Measurements from ENCODE around the gene FOXI1.

FOXI1 gene

DNA sequence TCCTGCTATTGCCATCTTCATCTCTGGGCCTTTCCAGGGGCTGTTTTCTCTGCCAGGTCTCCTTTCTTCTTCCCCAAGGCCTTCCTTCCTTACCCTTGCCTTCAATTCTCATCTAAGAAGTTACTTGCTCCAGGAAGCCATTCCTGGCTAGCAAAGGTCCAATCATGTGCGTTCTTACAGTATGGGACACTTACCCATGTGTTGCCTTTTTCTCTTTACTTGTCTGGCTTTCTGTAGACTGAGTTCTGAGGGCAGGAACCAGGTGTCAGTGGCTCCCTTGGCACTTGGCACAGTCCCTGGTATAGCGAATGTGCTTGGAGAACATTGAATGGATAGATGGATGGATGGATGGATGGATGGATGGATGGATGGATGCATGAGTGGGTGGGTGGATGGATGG lies 10.2 kb downstream of the FOXI1 start:
- H2BK120ac ChIP-seq (ENCODE audit: insufficient read depth, low read length, poor library complexity) = no peak overlapping the region
- no peak overlapping the region for H3K23ac ChIP-seq (ENCODE audit: low read length)
- H2BK5ac ChIP-seq (ENCODE audit: low read depth, low read length, poor library complexity) = no peak overlapping the region
- H2BK12ac ChIP-seq (ENCODE audit: low read length) = no peak overlapping the region
- no peak overlapping the region for H3K4ac ChIP-seq (ENCODE audit: low read depth, low read length)
- no peak overlapping the region for H3K9ac ChIP-seq (ENCODE audit: low read length)
- H3K79me2 ChIP-seq (ENCODE audit: control insufficient read depth, insufficient read depth, low read length, poor library complexity) = no peaks in the 10 kb centered on the region
- no peaks in the 10 kb centered on the region for H3K9me3 ChIP-seq (ENCODE audit: insufficient read depth, low read depth, low read length)
- peaks cover 2% of the 10 kb centered on the region for H3K79me1 ChIP-seq (ENCODE audit: low read length)
- H4K12ac ChIP-seq (ENCODE audit: low read depth, low read length) = no peak overlapping the region
- no peak overlapping the region for H3K4me3 ChIP-seq (ENCODE audit: low read depth, low read length)
- H3K14ac ChIP-seq (ENCODE audit: low read length) = no peak overlapping the region
- H3K27me3 ChIP-seq (ENCODE audit: insufficient read depth, low read length) = no peaks in the 10 kb centered on the region
- no peak overlapping the region for H3K4me2 ChIP-seq (ENCODE audit: low read length)
- H3K27ac ChIP-seq (ENCODE audit: low read depth, low read length) = no peak overlapping the region
- no peak overlapping the region for H2AFZ ChIP-seq (ENCODE audit: insufficient read depth, low read length, poor library complexity)
- DNase-seq = no peak
- H4K91ac ChIP-seq (ENCODE audit: low read depth, low read length) = no peak overlapping the region
- no peak overlapping the region for H4K8ac ChIP-seq (ENCODE audit: low read depth, low read length)
- H3K18ac ChIP-seq (ENCODE audit: low read length) = no peak overlapping the region
- WGBS (ENCODE audit: extremely low coverage, insufficient coverage, insufficient read length) = no CpG with 5 or more reads among the region's 2 CpGs
- H3K36me3 ChIP-seq (ENCODE audit: control insufficient read depth in 1 of 2, insufficient read depth in 2 of 2, low read length in 2 of 2) = no peaks in the 10 kb centered on the region
- H3K4me1 ChIP-seq (ENCODE audit: control insufficient read depth in 1 of 2, insufficient read depth in 2 of 2, low read length in 2 of 2) = peaks cover 6 to 7% of the 10 kb centered on the region in 2 experiments
- no peak overlapping the region for H2AK5ac ChIP-seq (ENCODE audit: low read length)

DNA sequence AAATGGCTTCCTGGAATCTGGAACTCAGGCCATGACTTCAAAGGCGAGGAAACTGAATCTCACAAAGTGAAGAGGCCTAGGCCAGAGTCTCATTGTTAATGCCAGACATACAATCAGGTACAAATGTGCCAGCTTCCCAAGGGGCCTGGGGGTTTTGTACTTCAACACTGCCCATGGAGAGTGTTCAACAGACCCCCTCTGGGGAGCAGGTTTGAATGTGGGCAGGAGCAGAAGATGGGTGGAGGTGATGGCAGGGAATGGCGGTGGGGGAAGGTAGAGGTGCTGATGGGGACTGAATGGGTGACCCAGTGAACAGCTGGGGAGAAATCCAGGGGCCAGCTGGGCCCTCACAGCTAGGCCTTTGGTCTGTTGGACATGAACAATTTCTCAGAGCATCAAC lies 12.0 kb downstream of the FOXI1 start:
- H3K79me2 ChIP-seq (ENCODE audit: control insufficient read depth, insufficient read depth, low read length, poor library complexity) = no peaks in the 10 kb centered on the region
- H3K4me2 ChIP-seq (ENCODE audit: low read length) = no peak overlapping the region
- no peak overlapping the region for H2BK120ac ChIP-seq (ENCODE audit: insufficient read depth, low read length, poor library complexity)
- no CpG with 5 or more reads among the region's 2 CpGs for WGBS (ENCODE audit: extremely low coverage, insufficient coverage, insufficient read length)
- H3K4me3 ChIP-seq (ENCODE audit: low read depth, low read length) = no peak overlapping the region
- no peak overlapping the region for H2BK5ac ChIP-seq (ENCODE audit: low read depth, low read length, poor library complexity)
- no peaks in the 10 kb centered on the region for H3K36me3 ChIP-seq (ENCODE audit: control insufficient read depth in 1 of 2, insufficient read depth in 2 of 2, low read length in 2 of 2)
- peaks cover 0 to 3% of the 10 kb centered on the region in 2 experiments for H3K4me1 ChIP-seq (ENCODE audit: control insufficient read depth in 1 of 2, insufficient read depth in 2 of 2, low read length in 2 of 2)
- no peaks in the 10 kb centered on the region for H3K9me3 ChIP-seq (ENCODE audit: insufficient read depth, low read depth, low read length)
- H4K12ac ChIP-seq (ENCODE audit: low read depth, low read length) = no peak overlapping the region
- no peaks in the 10 kb centered on the region for H3K27me3 ChIP-seq (ENCODE audit: insufficient read depth, low read length)
- no peak overlapping the region for H3K23ac ChIP-seq (ENCODE audit: low read length)
- H3K9ac ChIP-seq (ENCODE audit: low read length) = no peak overlapping the region
- no peak overlapping the region for H4K91ac ChIP-seq (ENCODE audit: low read depth, low read length)
- H3K14ac ChIP-seq (ENCODE audit: low read length) = no peak overlapping the region
- no peak overlapping the region for H3K18ac ChIP-seq (ENCODE audit: low read length)
- no peak overlapping the region for H2BK12ac ChIP-seq (ENCODE audit: low read length)
- no peak overlapping the region for H2AFZ ChIP-seq (ENCODE audit: insufficient read depth, low read length, poor library complexity)
- no peak overlapping the region for H4K8ac ChIP-seq (ENCODE audit: low read depth, low read length)
- H3K79me1 ChIP-seq (ENCODE audit: low read length) = no peaks in the 10 kb centered on the region
- H3K27ac ChIP-seq (ENCODE audit: low read depth, low read length) = no peak overlapping the region
- H2AK5ac ChIP-seq (ENCODE audit: low read length) = no peak overlapping the region
- no peak for DNase-seq
- H3K4ac ChIP-seq (ENCODE audit: low read depth, low read length) = no peak overlapping the region

DNA sequence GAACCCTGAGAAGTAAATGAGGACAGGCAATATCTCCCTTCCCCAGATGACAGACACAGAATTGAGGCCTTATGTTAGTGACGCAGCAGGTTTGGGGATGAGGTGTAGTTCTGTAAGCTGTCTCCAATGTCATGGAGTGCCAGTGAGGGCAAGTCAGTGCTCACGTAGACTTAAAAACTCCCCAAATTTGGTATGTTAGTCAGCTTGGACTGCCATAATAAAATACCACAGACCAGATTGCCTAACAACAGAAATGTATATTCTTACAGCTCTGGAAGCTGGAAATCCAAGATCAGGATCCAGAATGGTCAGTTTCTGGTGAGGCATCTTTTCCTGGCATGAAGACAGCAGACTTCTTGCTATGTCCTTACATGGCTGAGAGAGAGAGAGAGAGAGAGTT lies 14.9 kb downstream of the FOXI1 start:
- no peaks in the 10 kb centered on the region for H3K79me1 ChIP-seq (ENCODE audit: low read length)
- no peaks in the 10 kb centered on the region for H3K9me3 ChIP-seq (ENCODE audit: insufficient read depth, low read depth, low read length)
- H3K18ac ChIP-seq (ENCODE audit: low read length) = no peak overlapping the region
- no peak overlapping the region for H3K9ac ChIP-seq (ENCODE audit: low read length)
- H4K8ac ChIP-seq (ENCODE audit: low read depth, low read length) = no peak overlapping the region
- H3K14ac ChIP-seq (ENCODE audit: low read length) = no peak overlapping the region
- peak in 1 of 2 donors; percentile 22 for DNase-seq
- H3K4me3 ChIP-seq (ENCODE audit: low read depth, low read length) = no peak overlapping the region
- H3K4ac ChIP-seq (ENCODE audit: low read depth, low read length) = no peak overlapping the region
- no peaks in the 10 kb centered on the region for H3K36me3 ChIP-seq (ENCODE audit: control insufficient read depth in 1 of 2, insufficient read depth in 2 of 2, low read length in 2 of 2)
- H2BK12ac ChIP-seq (ENCODE audit: low read length) = no peak overlapping the region
- no peak overlapping the region for H2AFZ ChIP-seq (ENCODE audit: insufficient read depth, low read length, poor library complexity)
- no peak overlapping the region for H4K91ac ChIP-seq (ENCODE audit: low read depth, low read length)
- no peaks in the 10 kb centered on the region for H3K4me1 ChIP-seq (ENCODE audit: control insufficient read depth in 1 of 2, insufficient read depth in 2 of 2, low read length in 2 of 2)
- H3K79me2 ChIP-seq (ENCODE audit: control insufficient read depth, insufficient read depth, low read length, poor library complexity) = no peaks in the 10 kb centered on the region
- no peak overlapping the region for H3K4me2 ChIP-seq (ENCODE audit: low read length)
- no peak overlapping the region for H2BK120ac ChIP-seq (ENCODE audit: insufficient read depth, low read length, poor library complexity)
- H4K12ac ChIP-seq (ENCODE audit: low read depth, low read length) = no peak overlapping the region
- no peak overlapping the region for H3K27ac ChIP-seq (ENCODE audit: low read depth, low read length)
- no peak overlapping the region for H2BK5ac ChIP-seq (ENCODE audit: low read depth, low read length, poor library complexity)
- WGBS (ENCODE audit: extremely low coverage, insufficient coverage, insufficient read length) = no CpG with 5 or more reads among the region's 2 CpGs
- H3K27me3 ChIP-seq (ENCODE audit: insufficient read depth, low read length) = no peaks in the 10 kb centered on the region
- H3K23ac ChIP-seq (ENCODE audit: low read length) = no peak overlapping the region
- H2AK5ac ChIP-seq (ENCODE audit: low read length) = no peak overlapping the region

DNA sequence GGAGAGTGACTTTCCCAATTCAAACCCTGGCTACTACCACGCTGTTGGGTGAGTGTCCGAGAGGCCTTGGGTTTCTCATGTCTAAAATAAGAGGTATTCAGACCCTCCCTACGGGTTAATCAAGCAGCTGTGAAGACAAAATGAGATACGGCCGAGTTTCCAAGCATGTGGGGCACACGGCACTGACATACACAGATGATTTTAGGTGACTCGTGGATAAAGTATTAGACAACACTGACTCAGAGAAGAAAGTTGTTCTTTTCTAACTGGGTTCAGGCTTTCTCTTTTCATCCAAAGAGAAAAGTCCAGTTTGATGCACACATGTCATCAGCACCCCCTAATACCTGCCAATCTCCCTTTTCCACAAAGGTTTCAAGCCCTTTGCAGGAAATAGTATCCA lies 15.6 kb downstream of the FOXI1 start:
- WGBS (ENCODE audit: extremely low coverage, insufficient coverage, insufficient read length) = no CpG with 5 or more reads among the region's 7 CpGs
- Histone ChIP-seq H2BK12ac (ENCODE audit: low read length) (no peak overlapping the region), H2AK5ac (ENCODE audit: low read length) (no peak overlapping the region), H3K4ac (ENCODE audit: low read depth, low read length) (no peak overlapping the region), H3K18ac (ENCODE audit: low read length) (no peak overlapping the region), H3K36me3 (ENCODE audit: control insufficient read depth in 1 of 2, insufficient read depth in 2 of 2, low read length in 2 of 2) (no peaks in the 10 kb centered on the region), H4K12ac (ENCODE audit: low read depth, low read length) (no peak overlapping the region), H3K4me1 (ENCODE audit: control insufficient read depth in 1 of 2, insufficient read depth in 2 of 2, low read length in 2 of 2) (no peaks in the 10 kb centered on the region), H3K79me1 (ENCODE audit: low read length) (no peaks in the 10 kb centered on the region), H2AFZ (ENCODE audit: insufficient read depth, low read length, poor library complexity) (no peak overlapping the region), H3K4me2 (ENCODE audit: low read length) (no peak overlapping the region), H4K91ac (ENCODE audit: low read depth, low read length) (no peak overlapping the region), H3K79me2 (ENCODE audit: control insufficient read depth, insufficient read depth, low read length, poor library complexity) (no peaks in the 10 kb centered on the region), H3K27ac (ENCODE audit: low read depth, low read length) (no peak overlapping the region), H3K14ac (ENCODE audit: low read length) (no peak overlapping the region), H2BK5ac (ENCODE audit: low read depth, low read length, poor library complexity) (no peak overlapping the region), H3K4me3 (ENCODE audit: low read depth, low read length) (no peak overlapping the region), H3K27me3 (ENCODE audit: insufficient read depth, low read length) (no peaks in the 10 kb centered on the region), H3K9me3 (ENCODE audit: insufficient read depth, low read depth, low read length) (no peaks in the 10 kb centered on the region), H4K8ac (ENCODE audit: low read depth, low read length) (no peak overlapping the region), H3K23ac (ENCODE audit: low read length) (no peak overlapping the region), H2BK120ac (ENCODE audit: insufficient read depth, low read length, poor library complexity) (no peak overlapping the region), H3K9ac (ENCODE audit: low read length) (no peak overlapping the region)
- DNase-seq = no peak
